SK-N-SH (cell line): ENCODE results near the gene IL10RB. TPM values are rescaled to one million over a fixed set of nuclear protein-coding genes. Genes with fewer than 3 reads are reported as not detected.

Experiments used
- CTCF ChIA-PET: fragments of 300-600, 350-600 bp; formaldehyde crosslinking; extraction: SDS; loops from one replicate; lab custom pipeline; 2021; lab: Yijun Ruan, JAX
- POLR2A ChIA-PET: fragments of 350-600 bp; sonication (Branson Sonifier 250); formaldehyde crosslinking; extraction: SDS; loops from one replicate; lab custom pipeline; 2020; ENCODE audit warnings: antibody characterized with exemption, inconsistent platforms; lab: Yijun Ruan, JAX
- DNase-seq: peaks from one replicate; pipeline ENCODE4 v3.0.0; 2012
- H2AFZ ChIP-seq: fragments of 200-600 bp; sonication (generic); 2 replicates; pipeline ENCODE4 v1.8.1; 2016; ENCODE audit warnings: antibody characterized with exemption, mild to moderate bottlenecking, low read depth
- H3F3A ChIP-seq: fragments of 200-600 bp; sonication (generic); replicated peaks from 2 replicates; pipeline ENCODE3; 2016; ENCODE audit warnings: antibody characterized with exemption, mild to moderate bottlenecking; ENCODE audit not compliant: insufficient read depth
- H3K27ac ChIP-seq, 2 experiments: fragments of 200-500 bp in 1 of 2; fragments of 200-600 bp in 1 of 2; sonication (Bioruptor generic) in 1 of 2; sonication (generic), shearing (Covaris generic) in 1 of 2; 2 replicates each; pipeline versions ENCODE4 v1.5.1 to v1.6.1; 2014 to 2016; ENCODE audit warnings: low read depth in 2 of 2, inconsistent platforms in 1 of 2, low read length in 1 of 2, mild to moderate bottlenecking in 1 of 2, mixed read lengths in 1 of 2
- H3K27me3 ChIP-seq: fragments of 200-600 bp; sonication (generic), shearing (Covaris generic); 2 replicates; pipeline ENCODE4 v1.6.1; 2016; ENCODE audit warnings: mixed run types; ENCODE audit not compliant: insufficient read depth
- H3K36me3 ChIP-seq, 2 experiments: fragments of 200-500 bp in 1 of 2; fragments of 200-600 bp in 1 of 2; sonication (Bioruptor generic) in 1 of 2; sonication (generic) in 1 of 2; replicated peaks in 1 of 2; 2 replicates each; pipeline versions ENCODE3 to v1.5.1; 2014 to 2016; ENCODE audit warnings: low read length in 1 of 2, mild to moderate bottlenecking in 1 of 2; ENCODE audit not compliant: insufficient read depth in 2 of 2, control insufficient read depth in 1 of 2
- H3K4me1 ChIP-seq, 2 experiments: fragments of 200-500 bp in 1 of 2; fragments of 200-600 bp in 1 of 2; sonication (Bioruptor generic) in 1 of 2; sonication (generic), shearing (Covaris generic) in 1 of 2; 2 replicates each; pipeline versions ENCODE4 v1.5.1 to v1.6.1; 2014 to 2016; ENCODE audit warnings: low read depth in 1 of 2, low read length in 1 of 2, mixed run types in 1 of 2; ENCODE audit not compliant: insufficient read depth in 2 of 2, control insufficient read depth in 1 of 2
- H3K4me2 ChIP-seq: fragments of 200-600 bp; sonication (generic), shearing (Covaris generic); 2 replicates; pipeline ENCODE4 v1.6.1; 2017; ENCODE audit warnings: mixed run types
- H3K4me3 ChIP-seq, 2 experiments: fragments of 200-500 bp in 1 of 2; fragments of 200-600 bp in 1 of 2; sonication (Bioruptor generic) in 1 of 2; sonication (generic), shearing (Covaris generic) in 1 of 2; 2 replicates each; pipeline versions ENCODE4 v1.5.1 to v1.8.1; 2014 to 2016; ENCODE audit warnings: low read depth in 2 of 2, inconsistent platforms in 1 of 2, low read length in 1 of 2, mild to moderate bottlenecking in 1 of 2, mixed read lengths in 1 of 2, moderate library complexity in 1 of 2
- H3K79me2 ChIP-seq: fragments of 200-600 bp; sonication (generic); 2 replicates; pipeline ENCODE4 v1.8.1; 2017; ENCODE audit warnings: mild to moderate bottlenecking; ENCODE audit not compliant: insufficient read depth
- H3K9ac ChIP-seq: fragments of 200-600 bp; sonication (generic); 2 replicates; pipeline ENCODE4 v1.6.1; 2017; ENCODE audit warnings: mixed run types
- H3K9me2 ChIP-seq: fragments of 200-600 bp; sonication (generic); 2 replicates; pipeline ENCODE4 v1.6.1; 2017; ENCODE audit warnings: mixed run types
- H3K9me3 ChIP-seq: fragments of 200-600 bp; sonication (generic); 2 replicates; pipeline ENCODE4 v1.6.1; 2017; ENCODE audit warnings: mixed run types, mild to moderate bottlenecking, moderate library complexity
- H4K20me1 ChIP-seq: fragments of 200-600 bp; sonication (generic); 2 replicates; pipeline ENCODE4 v1.6.1; 2017; ENCODE audit warnings: mild to moderate bottlenecking, mixed run types; ENCODE audit not compliant: insufficient read depth
- ELF1 ChIP-seq: IDR thresholded peaks from 2 replicates; pipeline ENCODE4 v1.4.0; 2012
- EP300 ChIP-seq, 2 experiments: IDR thresholded peaks; 2 replicates each; pipeline versions ENCODE4 v1.4.0 to v1.6.1; 2012; ENCODE audit warnings: borderline replicate concordance in 1 of 2, low read depth in 1 of 2, low read length in 1 of 2
- EZH2phosphoT487 ChIP-seq: fragments of 200-600 bp; sonication (generic); IDR thresholded peaks from 2 replicates; pipeline ENCODE4 v1.6.1; 2017; ENCODE audit warnings: low read depth, mixed run types, mild to moderate bottlenecking, antibody characterized with exemption, moderate library complexity, borderline replicate concordance
- FOSL2 ChIP-seq: IDR thresholded peaks from 2 replicates; pipeline ENCODE4 v1.4.0; 2012; ENCODE audit warnings: low read depth, mild to moderate bottlenecking, moderate library complexity, borderline replicate concordance
- FOXJ3 ChIP-seq: sonication (generic); formaldehyde crosslinking; IDR thresholded peaks from 2 replicates; pipeline ENCODE4 v1.5.1; 2020; ENCODE audit warnings: mild to moderate bottlenecking, missing genetic modification reagents
- GATA2 ChIP-seq: sonication (generic); formaldehyde crosslinking; IDR thresholded peaks from 2 replicates; pipeline ENCODE4 v1.5.0; 2020; ENCODE audit warnings: mild to moderate bottlenecking, missing genetic modification reagents
- JUND ChIP-seq: IDR thresholded peaks from 2 replicates; pipeline ENCODE4 v1.4.0; 2012
- MXI1 ChIP-seq: IDR thresholded peaks from 2 replicates; pipeline ENCODE4 v1.6.1; 2012; ENCODE audit warnings: mild to moderate bottlenecking, low read depth, low read length, improper control_type of control experiment
- NFIC ChIP-seq: IDR thresholded peaks from 2 replicates; pipeline ENCODE4 v1.4.0; 2012; ENCODE audit warnings: borderline replicate concordance
- POLR2AphosphoS5 ChIP-seq: IDR thresholded peaks from 2 replicates; pipeline ENCODE4 v1.6.1; 2012; ENCODE audit warnings: low read depth, low read length
- RFX5 ChIP-seq: IDR thresholded peaks from 2 replicates; pipeline ENCODE4 v1.6.1; 2012; ENCODE audit warnings: mild to moderate bottlenecking, improper control_type of control experiment, low read length
- RXRA ChIP-seq: IDR thresholded peaks from 2 replicates; pipeline ENCODE4 v1.4.0; 2012; ENCODE audit warnings: low read depth, mild to moderate bottlenecking, borderline replicate concordance
- SIN3A ChIP-seq: IDR thresholded peaks from 2 replicates; pipeline ENCODE4 v1.6.1; 2012; ENCODE audit warnings: low read depth, mild to moderate bottlenecking, low read length, moderate library complexity, borderline replicate concordance
- SMC3 ChIP-seq: IDR thresholded peaks from 2 replicates; pipeline ENCODE4 v1.6.1; 2012; ENCODE audit warnings: low read depth, low read length, improper control_type of control experiment
- TCF12 ChIP-seq: IDR thresholded peaks from 2 replicates; pipeline ENCODE4 v1.4.0; 2012
- TEAD4 ChIP-seq: IDR thresholded peaks from 2 replicates; pipeline ENCODE4 v1.4.0; 2012; ENCODE audit warnings: mild to moderate bottlenecking, borderline replicate concordance; ENCODE audit not compliant: insufficient read depth
- WGBS: methylation state at CpG from one replicate; pipeline ENCODE4 v1.1.6; 2017; ENCODE audit warnings: low lambda C conversion rate; 5-methylcytosine and 5-hydroxymethylcytosine counted together
- polyA plus RNA-seq, 3 experiments: library from polyadenylated mRNA; depleted of rRNA; stranded (reverse); fragments of >200 nt; gene quantifications; 2 replicates each; pipeline ENCODE4 v1.2.3, GENCODE V29; 2012
- TF ChIP-seq, protein P1 (sequence below): fragments of 200-600 bp; sonication (generic); IDR thresholded peaks from 2 replicates; pipeline ENCODE4 v1.6.1; 2017; ENCODE audit warnings: antibody characterized with exemption, mild to moderate bottlenecking, moderate library complexity
- TF ChIP-seq, protein P2 (sequence below): IDR thresholded peaks from 2 replicates; pipeline ENCODE4 v1.4.0; 2012; ENCODE audit warnings: low read depth, borderline replicate concordance

The IL10RB gene
- polyA plus RNA-seq, 1 of the 3 experiments (the other 2 are of a cell fraction) = 20.1 TPM

DNA sequence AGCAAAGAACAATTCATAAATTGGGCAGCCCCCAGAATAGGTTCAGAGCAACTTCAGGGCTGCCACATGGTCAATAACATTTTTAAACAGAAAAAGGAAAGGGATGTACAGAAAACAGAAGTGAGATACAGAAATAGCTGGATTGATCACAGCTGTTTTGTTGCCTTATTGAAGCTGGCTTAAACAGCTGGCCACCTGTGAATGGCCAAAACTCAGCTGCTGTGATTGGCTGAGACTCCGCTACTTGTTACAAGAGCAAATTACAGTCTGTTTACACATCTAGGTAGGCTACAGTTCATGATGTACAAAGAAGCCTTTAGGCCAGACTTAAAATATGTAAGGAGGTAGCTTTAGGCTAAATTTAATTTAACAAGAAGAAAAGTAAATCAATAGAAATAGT is 47.0 kb downstream of the IL10RB start:
- Histone ChIP-seq H3K4me3 (no peak overlapping the region), H4K20me1 (no peaks in the 10 kb centered on the region), H3F3A (no peaks in the 10 kb centered on the region), H3K27ac (no peak overlapping the region), H3K79me2 (no peaks in the 10 kb centered on the region), H3K9ac (no peak overlapping the region), H3K36me3 (no peaks in the 10 kb centered on the region), H3K4me1 (peaks cover 0 to 7% of the 10 kb centered on the region in 2 experiments; a peak in 2 of 4 replicates), H2AFZ (no peak overlapping the region), H3K4me2 (no peak overlapping the region), H3K9me3 (peaks cover 7% of the 10 kb centered on the region; the same call in 1 of the 2 replicates), H3K27me3 (peaks cover 11% of the 10 kb centered on the region; the same call in 1 of the 2 replicates), H3K9me2 (no peaks in the 10 kb centered on the region)
- ChIA-PET POLR2A (no interaction called here), CTCF (no interaction called here)
- no peak for DNase-seq
- 100% methylated on average over 1 of the region's 1 CpG for WGBS
- TF ChIP-seq FOSL2 = no peak
- TF ChIP-seq RFX5 = no peak
- no peak for TF ChIP-seq SMC3
- TF ChIP-seq EP300 (IDR thresholded peaks at IDR 0.05; ENCODE audit: borderline replicate concordance in 1 of 2, low read depth in 1 of 2, low read length in 1 of 2) = no peak
- TF ChIP-seq, protein P1, sequence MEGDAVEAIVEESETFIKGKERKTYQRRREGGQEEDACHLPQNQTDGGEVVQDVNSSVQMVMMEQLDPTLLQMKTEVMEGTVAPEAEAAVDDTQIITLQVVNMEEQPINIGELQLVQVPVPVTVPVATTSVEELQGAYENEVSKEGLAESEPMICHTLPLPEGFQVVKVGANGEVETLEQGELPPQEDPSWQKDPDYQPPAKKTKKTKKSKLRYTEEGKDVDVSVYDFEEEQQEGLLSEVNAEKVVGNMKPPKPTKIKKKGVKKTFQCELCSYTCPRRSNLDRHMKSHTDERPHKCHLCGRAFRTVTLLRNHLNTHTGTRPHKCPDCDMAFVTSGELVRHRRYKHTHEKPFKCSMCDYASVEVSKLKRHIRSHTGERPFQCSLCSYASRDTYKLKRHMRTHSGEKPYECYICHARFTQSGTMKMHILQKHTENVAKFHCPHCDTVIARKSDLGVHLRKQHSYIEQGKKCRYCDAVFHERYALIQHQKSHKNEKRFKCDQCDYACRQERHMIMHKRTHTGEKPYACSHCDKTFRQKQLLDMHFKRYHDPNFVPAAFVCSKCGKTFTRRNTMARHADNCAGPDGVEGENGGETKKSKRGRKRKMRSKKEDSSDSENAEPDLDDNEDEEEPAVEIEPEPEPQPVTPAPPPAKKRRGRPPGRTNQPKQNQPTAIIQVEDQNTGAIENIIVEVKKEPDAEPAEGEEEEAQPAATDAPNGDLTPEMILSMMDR = no peak
- no peak for TF ChIP-seq NFIC
- no peak for TF ChIP-seq RXRA

DNA sequence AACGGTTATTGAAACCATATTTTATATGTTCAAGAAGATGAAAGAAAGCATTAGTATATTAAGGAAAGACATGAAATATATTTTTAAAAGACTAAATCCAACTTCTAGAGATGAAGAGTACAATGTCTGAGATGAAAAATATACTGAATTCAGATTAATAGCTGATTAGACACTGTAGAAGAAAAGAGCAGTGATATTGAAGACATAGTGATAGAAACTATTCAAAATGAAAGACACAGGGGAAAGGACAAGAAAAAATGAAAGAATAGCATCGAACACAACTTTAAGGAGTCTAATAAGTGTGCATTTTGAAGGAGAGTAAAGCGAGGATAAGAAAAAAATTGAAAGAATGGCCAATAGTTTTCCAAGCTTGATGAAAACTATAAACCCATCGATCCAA is 47.4 kb downstream of the IL10RB start:
- 28% methylated on average over 4 of the region's 4 CpGs for WGBS
- ChIA-PET CTCF (no interaction called here), POLR2A (no interaction called here)
- Histone ChIP-seq H3K4me2 (no peak overlapping the region), H4K20me1 (no peaks in the 10 kb centered on the region), H3K9ac (no peak overlapping the region), H3K79me2 (no peaks in the 10 kb centered on the region), H3K4me3 (no peak overlapping the region), H3K9me2 (no peaks in the 10 kb centered on the region), H3K4me1 (peaks cover 0 to 6% of the 10 kb centered on the region in 2 experiments; a peak in 2 of 4 replicates), H3K27me3 (peaks cover 11% of the 10 kb centered on the region; the same call in 1 of the 2 replicates), H3K36me3 (no peaks in the 10 kb centered on the region), H3F3A (no peaks in the 10 kb centered on the region), H3K9me3 (peaks cover 7% of the 10 kb centered on the region; the same call in 1 of the 2 replicates), H3K27ac (no peak overlapping the region), H2AFZ (no peak overlapping the region)
- DNase-seq = no peak
- no peak for TF ChIP-seq GATA2
- TF ChIP-seq TCF12 = no peak
- TF ChIP-seq SIN3A = no peak
- TF ChIP-seq MXI1 = no peak

DNA sequence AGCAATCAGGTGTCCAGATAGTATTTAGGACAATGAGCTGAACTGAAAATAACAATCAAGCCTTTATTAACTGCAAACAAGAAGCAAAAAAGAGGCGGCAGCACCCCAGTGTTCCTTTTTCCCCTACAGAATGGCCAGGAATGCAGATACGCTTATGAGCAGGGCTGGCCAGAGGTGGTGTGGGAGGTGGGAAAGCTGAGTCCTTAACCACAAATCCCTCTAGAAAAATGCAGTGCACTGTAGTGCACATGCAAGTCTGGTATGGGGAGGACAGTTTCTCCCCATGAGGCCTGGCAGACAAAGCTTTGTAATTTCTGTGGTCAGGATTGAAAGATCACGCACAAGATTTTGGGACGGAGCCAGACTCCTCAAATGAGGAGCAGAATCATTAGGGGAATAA is 47.9 kb downstream of the IL10RB start:
- 37% methylated on average over 4 of the region's 4 CpGs for WGBS
- Histone ChIP-seq H3K36me3 (no peaks in the 10 kb centered on the region), H3K9me2 (no peaks in the 10 kb centered on the region), H3K4me2 (no peak overlapping the region), H3K79me2 (no peaks in the 10 kb centered on the region), H2AFZ (no peak overlapping the region), H3K4me1 (peaks cover 0 to under 1% of the 10 kb centered on the region in 2 experiments; a peak in 1 of 4 replicates), H3K27me3 (peaks cover 11% of the 10 kb centered on the region; the same call in 1 of the 2 replicates), H3F3A (no peaks in the 10 kb centered on the region), H3K9ac (no peak overlapping the region), H3K9me3 (peaks cover 7% of the 10 kb centered on the region; the same call in 1 of the 2 replicates), H3K4me3 (no peak overlapping the region), H3K27ac (no peak overlapping the region), H4K20me1 (no peaks in the 10 kb centered on the region)
- DNase-seq = no peak
- ChIA-PET POLR2A (no interaction called here), CTCF (no interaction called here)
- TF ChIP-seq, protein P2, sequence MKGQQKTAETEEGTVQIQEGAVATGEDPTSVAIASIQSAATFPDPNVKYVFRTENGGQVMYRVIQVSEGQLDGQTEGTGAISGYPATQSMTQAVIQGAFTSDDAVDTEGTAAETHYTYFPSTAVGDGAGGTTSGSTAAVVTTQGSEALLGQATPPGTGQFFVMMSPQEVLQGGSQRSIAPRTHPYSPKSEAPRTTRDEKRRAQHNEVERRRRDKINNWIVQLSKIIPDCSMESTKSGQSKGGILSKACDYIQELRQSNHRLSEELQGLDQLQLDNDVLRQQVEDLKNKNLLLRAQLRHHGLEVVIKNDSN = no peak
- TF ChIP-seq SMC3 (no peak), POLR2AphosphoS5 (no peak), EZH2phosphoT487 (no peak), RXRA (no peak), ELF1 (no peak), TEAD4 (no peak), FOXJ3 (no peak), JUND (no peak), EP300 (IDR thresholded peaks at IDR 0.05; ENCODE audit: borderline replicate concordance in 1 of 2, low read depth in 1 of 2, low read length in 1 of 2) (no peak)
